ENCODE data around the gene HPD.

- TF ChIP-seq CTCF (IDR thresholded peaks at IDR 0.05; ENCODE audit: low read length) (no peak), EZH2 (optimal IDR thresholded peaks at IDR 0.05; ENCODE audit: low read depth, low read length) (no peak)
Observed at GRCh38 chr12:121793440-121793837, 65.2 kb downstream of the HPD start, which contains the start of gene RHOF.
